Esophagus muscularis mucosa (tissue), 3 donors: ENCODE results near the gene NTRK2.

ENCODE experiments used
- POLR2A ChIP-seq: fragments of 450-650 bp; IDR thresholded peaks from one replicate; pipeline ENCODE4 v1.6.1; 2017; ENCODE audit warnings: antibody characterized with exemption, moderate library complexity, mild to moderate bottlenecking, low read depth
- POLR2AphosphoS5 ChIP-seq, 2 donors: sonication (generic); formaldehyde crosslinking; IDR thresholded peaks; one replicate each; pipeline ENCODE4 v1.6.1; 2017; ENCODE audit warnings: antibody characterized with exemption in 2 of 2
- TF ChIP-seq, protein P1 (sequence below), 3 experiments: fragments of 200-600 bp in 2 of 3; fragments of 450-650 bp in 1 of 3; sonication (generic) in 2 of 3; IDR thresholded peaks; one replicate each; pipeline ENCODE4 v1.5.1; 2017 to 2019; ENCODE audit warnings: antibody characterized with exemption in 3 of 3, mild to moderate bottlenecking in 2 of 3, moderate library complexity in 1 of 3

- TF ChIP-seq, protein P1, sequence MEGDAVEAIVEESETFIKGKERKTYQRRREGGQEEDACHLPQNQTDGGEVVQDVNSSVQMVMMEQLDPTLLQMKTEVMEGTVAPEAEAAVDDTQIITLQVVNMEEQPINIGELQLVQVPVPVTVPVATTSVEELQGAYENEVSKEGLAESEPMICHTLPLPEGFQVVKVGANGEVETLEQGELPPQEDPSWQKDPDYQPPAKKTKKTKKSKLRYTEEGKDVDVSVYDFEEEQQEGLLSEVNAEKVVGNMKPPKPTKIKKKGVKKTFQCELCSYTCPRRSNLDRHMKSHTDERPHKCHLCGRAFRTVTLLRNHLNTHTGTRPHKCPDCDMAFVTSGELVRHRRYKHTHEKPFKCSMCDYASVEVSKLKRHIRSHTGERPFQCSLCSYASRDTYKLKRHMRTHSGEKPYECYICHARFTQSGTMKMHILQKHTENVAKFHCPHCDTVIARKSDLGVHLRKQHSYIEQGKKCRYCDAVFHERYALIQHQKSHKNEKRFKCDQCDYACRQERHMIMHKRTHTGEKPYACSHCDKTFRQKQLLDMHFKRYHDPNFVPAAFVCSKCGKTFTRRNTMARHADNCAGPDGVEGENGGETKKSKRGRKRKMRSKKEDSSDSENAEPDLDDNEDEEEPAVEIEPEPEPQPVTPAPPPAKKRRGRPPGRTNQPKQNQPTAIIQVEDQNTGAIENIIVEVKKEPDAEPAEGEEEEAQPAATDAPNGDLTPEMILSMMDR (IDR thresholded peaks at IDR 0.05) = no peak
- TF ChIP-seq POLR2A = no peak
- TF ChIP-seq POLR2AphosphoS5 (IDR thresholded peaks at IDR 0.05) = no peak
Measured at GRCh38 chr9:84755380-84755779, 85.9 kb downstream of the NTRK2 start.
